HepG2 (cell line): ENCODE measurements around the gene SSTR5. TPM values are rescaled to one million over a fixed set of nuclear protein-coding genes. Genes with fewer than 3 reads are reported as not detected.
A peak's percentile ranks its signal among the peaks of the same experiment; 100 is the strongest.

ENCODE experiments used
- AKAP8 ChIP-seq: sonication (generic); formaldehyde crosslinking; IDR thresholded peaks from 2 replicates; pipeline ENCODE4 v1.5.1; 2020; ENCODE audit warnings: mild to moderate bottlenecking, missing genetic modification reagents
- BCL3 ChIP-seq: sonication (generic); formaldehyde crosslinking; IDR thresholded peaks from 2 replicates; pipeline ENCODE4 v1.5.1; 2020; ENCODE audit warnings: mild to moderate bottlenecking, missing genetic modification reagents, moderate library complexity
- EEA1 ChIP-seq: sonication (generic); formaldehyde crosslinking; IDR thresholded peaks from 2 replicates; pipeline ENCODE4 v1.5.1; 2020; ENCODE audit warnings: mild to moderate bottlenecking, missing genetic modification reagents, borderline replicate concordance
- FLYWCH1 ChIP-seq: sonication (generic); formaldehyde crosslinking; IDR thresholded peaks from 2 replicates; pipeline ENCODE4 v1.8.1; 2023; ENCODE audit warnings: mild to moderate bottlenecking, missing genetic modification reagents
- KDM2A ChIP-seq: sonication (generic); formaldehyde crosslinking; IDR thresholded peaks from 2 replicates; pipeline ENCODE4 v1.4.0; 2020; ENCODE audit warnings: low read depth, missing genetic modification reagents, borderline replicate concordance
- RFXAP ChIP-seq: sonication (generic); formaldehyde crosslinking; IDR thresholded peaks from 2 replicates; pipeline ENCODE4 v1.4.0; 2020; ENCODE audit warnings: missing genetic modification reagents, borderline replicate concordance
- SAFB2 ChIP-seq: sonication (generic); formaldehyde crosslinking; IDR thresholded peaks from 2 replicates; pipeline ENCODE4 v1.5.1; 2020; ENCODE audit warnings: missing genetic modification reagents, low read depth, mild to moderate bottlenecking, borderline replicate concordance
- STAG1 ChIP-seq: sonication (generic); formaldehyde crosslinking; IDR thresholded peaks from 2 replicates; pipeline ENCODE4 v1.4.0; 2020; ENCODE audit warnings: missing genetic modification reagents
- TFDP1 ChIP-seq: IDR thresholded peaks from 2 replicates; pipeline ENCODE4 v1.6.1; 2016; ENCODE audit warnings: missing compliant biosample characterization, missing genetic modification reagents, borderline replicate concordance
- TSC22D2 ChIP-seq: sonication (generic); formaldehyde crosslinking; IDR thresholded peaks from 2 replicates; pipeline ENCODE4 v1.5.1; 2020; ENCODE audit warnings: missing genetic modification reagents, mild to moderate bottlenecking, borderline replicate concordance
- ZBTB7B ChIP-seq: sonication (generic); formaldehyde crosslinking; IDR thresholded peaks from 2 replicates; pipeline ENCODE4 v1.4.0; 2020; ENCODE audit warnings: missing genetic modification reagents
- ZMYM2 ChIP-seq: sonication (generic); formaldehyde crosslinking; IDR thresholded peaks from 2 replicates; pipeline ENCODE4 v1.8.0; 2022; ENCODE audit warnings: mild to moderate bottlenecking, missing genetic modification reagents
- ZNF329 ChIP-seq: sonication (generic); formaldehyde crosslinking; IDR thresholded peaks from 2 replicates; pipeline ENCODE4 v1.9.0; 2021; ENCODE audit warnings: low read depth, mild to moderate bottlenecking, missing genetic modification reagents
- ZNF512 ChIP-seq: sonication (generic); formaldehyde crosslinking; IDR thresholded peaks from 2 replicates; pipeline ENCODE4 v1.4.0; 2020; ENCODE audit warnings: mild to moderate bottlenecking, missing genetic modification reagents
- ZNF772 ChIP-seq: sonication (generic); formaldehyde crosslinking; IDR thresholded peaks from 2 replicates; pipeline ENCODE4 v1.5.0; 2020; ENCODE audit warnings: mild to moderate bottlenecking, missing genetic modification reagents
- polyA plus RNA-seq, 8 experiments: library from polyadenylated mRNA; depleted of rRNA in 3 of 8; stranded (reverse) in 7 of 8; unstranded in 1 of 8; fragments of >200 nt; fragmentation: Illumina TruSeq in 4 of 8; extraction: Trizol in 4 of 8; gene quantifications; 2 replicates each; pipeline versions ENCODE4 v1.2.1 to v1.2.3, GENCODE V29; 2011 to 2016; ENCODE audit warnings: low read depth in 4 of 8, missing spikeins in 1 of 8, mixed read lengths in 1 of 8; ENCODE audit not compliant: insufficient read depth in 1 of 8
- total RNA-seq, 5 experiments: library from RNA; depleted of rRNA; stranded (reverse); fragments of >200 nt; fragmentation: Illumina TruSeq; extraction: Trizol; gene quantifications; 2 replicates each; pipeline ENCODE4 v1.2.3, GENCODE V29; 2016; ENCODE audit warnings: low read depth in 1 of 5
- TF ChIP-seq, protein P1 (sequence below): sonication (generic); formaldehyde crosslinking; IDR thresholded peaks from 2 replicates; pipeline ENCODE4 v1.4.0; 2020; ENCODE audit warnings: missing genetic modification reagents
- TF ChIP-seq, protein P2 (sequence below): sonication (generic); formaldehyde crosslinking; IDR thresholded peaks from 2 replicates; pipeline ENCODE4 v1.9.0; 2021; ENCODE audit warnings: missing genetic modification reagents, borderline replicate concordance
- TF ChIP-seq, protein P3 (sequence below): IDR thresholded peaks from 2 replicates; pipeline ENCODE4 v1.6.1; 2016; ENCODE audit warnings: mild to moderate bottlenecking, missing biosample characterization, missing genetic modification reagents

The SSTR5 gene
- total and polyA plus RNA-seq, 2 of the 13 experiments (the other 11 are each of a cell fraction or from before 2014, with no cell fraction given) = 0.20 to 0.49 TPM

DNA sequence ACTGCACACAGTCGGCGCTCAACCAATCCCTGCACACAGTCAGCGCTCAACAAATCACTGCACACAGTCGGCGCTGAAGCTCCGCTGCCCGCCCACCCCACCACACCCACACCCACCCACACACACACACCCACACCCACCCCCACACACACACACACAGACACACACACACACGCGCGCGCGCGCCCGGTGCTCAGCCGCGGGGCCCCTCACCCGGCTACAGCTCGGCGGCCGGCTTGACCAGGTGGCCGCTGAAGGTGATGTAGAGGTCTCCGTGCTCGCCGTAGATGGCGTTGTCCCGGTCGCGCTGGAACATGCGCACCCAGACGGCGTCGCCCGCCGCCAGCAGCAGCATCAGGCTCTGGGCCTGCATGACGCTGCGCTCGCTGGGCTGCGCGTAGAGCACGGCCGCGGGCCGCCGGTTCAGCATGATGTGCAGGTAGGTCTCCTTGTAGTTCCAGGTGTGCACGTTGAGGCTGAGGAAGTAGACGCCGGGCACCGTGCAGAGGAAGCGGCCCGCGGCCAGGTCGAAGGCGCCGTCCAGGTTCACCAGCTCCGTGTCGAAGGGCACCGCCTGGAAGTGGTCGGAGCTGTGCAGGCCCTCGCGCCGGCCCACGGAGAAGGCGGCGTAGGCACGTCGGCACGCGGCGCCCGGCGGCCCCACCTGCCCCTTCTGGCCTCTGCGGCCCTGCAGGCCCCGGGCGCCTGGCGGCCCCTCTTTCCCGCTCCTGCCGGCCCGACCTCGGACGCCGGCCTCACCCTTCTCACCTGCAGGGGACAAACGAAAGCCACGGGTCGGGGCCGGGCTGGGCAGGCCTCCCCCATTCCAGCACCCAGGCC, 21.0 kb downstream of the SSTR5 start (continued):
- TF ChIP-seq, protein P1, sequence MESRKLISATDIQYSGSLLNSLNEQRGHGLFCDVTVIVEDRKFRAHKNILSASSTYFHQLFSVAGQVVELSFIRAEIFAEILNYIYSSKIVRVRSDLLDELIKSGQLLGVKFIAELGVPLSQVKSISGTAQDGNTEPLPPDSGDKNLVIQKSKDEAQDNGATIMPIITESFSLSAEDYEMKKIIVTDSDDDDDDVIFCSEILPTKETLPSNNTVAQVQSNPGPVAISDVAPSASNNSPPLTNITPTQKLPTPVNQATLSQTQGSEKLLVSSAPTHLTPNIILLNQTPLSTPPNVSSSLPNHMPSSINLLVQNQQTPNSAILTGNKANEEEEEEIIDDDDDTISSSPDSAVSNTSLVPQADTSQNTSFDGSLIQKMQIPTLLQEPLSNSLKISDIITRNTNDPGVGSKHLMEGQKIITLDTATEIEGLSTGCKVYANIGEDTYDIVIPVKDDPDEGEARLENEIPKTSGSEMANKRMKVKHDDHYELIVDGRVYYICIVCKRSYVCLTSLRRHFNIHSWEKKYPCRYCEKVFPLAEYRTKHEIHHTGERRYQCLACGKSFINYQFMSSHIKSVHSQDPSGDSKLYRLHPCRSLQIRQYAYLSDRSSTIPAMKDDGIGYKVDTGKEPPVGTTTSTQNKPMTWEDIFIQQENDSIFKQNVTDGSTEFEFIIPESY (CRISPR knock-in tag) = peak; percentile 88
- TF ChIP-seq RFXAP (CRISPR knock-in tag) (0 out of 2 replicates have a peak, but pooled peaks have one; percentile 31), FLYWCH1 (CRISPR knock-in tag) (no peak), AKAP8 (CRISPR knock-in tag) (peak; percentile 86), SAFB2 (no peak), TSC22D2 (CRISPR knock-in tag) (no peak), ZMYM2 (CRISPR knock-in tag) (peak; percentile 41; the same call in 1 of the 2 replicates), STAG1 (CRISPR knock-in tag) (0 out of 2 replicates have a peak, but pooled peaks have one; percentile 10), ZNF329 (peak; percentile 51; the same call in 1 of the 2 replicates), ZNF772 (peak; percentile 50; the same call in 1 of the 2 replicates), TFDP1 (CRISPR knock-in tag) (peak; percentile 55; the same call in 1 of the 2 replicates), ZBTB7B (CRISPR knock-in tag) (0 out of 2 replicates have a peak, but pooled peaks have one; percentile 16), KDM2A (CRISPR knock-in tag) (peak; percentile 91), ZNF512 (CRISPR knock-in tag) (no peak), EEA1 (CRISPR knock-in tag) (0 out of 2 replicates have a peak, but pooled peaks have one; percentile 56), BCL3 (CRISPR knock-in tag) (0 out of 2 replicates have a peak, but pooled peaks have one; percentile 26)
- TF ChIP-seq, protein P2, sequence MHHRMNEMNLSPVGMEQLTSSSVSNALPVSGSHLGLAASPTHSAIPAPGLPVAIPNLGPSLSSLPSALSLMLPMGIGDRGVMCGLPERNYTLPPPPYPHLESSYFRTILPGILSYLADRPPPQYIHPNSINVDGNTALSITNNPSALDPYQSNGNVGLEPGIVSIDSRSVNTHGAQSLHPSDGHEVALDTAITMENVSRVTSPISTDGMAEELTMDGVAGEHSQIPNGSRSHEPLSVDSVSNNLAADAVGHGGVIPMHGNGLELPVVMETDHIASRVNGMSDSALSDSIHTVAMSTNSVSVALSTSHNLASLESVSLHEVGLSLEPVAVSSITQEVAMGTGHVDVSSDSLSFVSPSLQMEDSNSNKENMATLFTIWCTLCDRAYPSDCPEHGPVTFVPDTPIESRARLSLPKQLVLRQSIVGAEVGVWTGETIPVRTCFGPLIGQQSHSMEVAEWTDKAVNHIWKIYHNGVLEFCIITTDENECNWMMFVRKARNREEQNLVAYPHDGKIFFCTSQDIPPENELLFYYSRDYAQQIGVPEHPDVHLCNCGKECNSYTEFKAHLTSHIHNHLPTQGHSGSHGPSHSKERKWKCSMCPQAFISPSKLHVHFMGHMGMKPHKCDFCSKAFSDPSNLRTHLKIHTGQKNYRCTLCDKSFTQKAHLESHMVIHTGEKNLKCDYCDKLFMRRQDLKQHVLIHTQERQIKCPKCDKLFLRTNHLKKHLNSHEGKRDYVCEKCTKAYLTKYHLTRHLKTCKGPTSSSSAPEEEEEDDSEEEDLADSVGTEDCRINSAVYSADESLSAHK = no peak
- TF ChIP-seq, protein P3, sequence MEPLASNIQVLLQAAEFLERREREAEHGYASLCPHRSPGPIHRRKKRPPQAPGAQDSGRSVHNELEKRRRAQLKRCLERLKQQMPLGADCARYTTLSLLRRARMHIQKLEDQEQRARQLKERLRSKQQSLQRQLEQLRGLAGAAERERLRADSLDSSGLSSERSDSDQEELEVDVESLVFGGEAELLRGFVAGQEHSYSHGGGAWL = 0 out of 2 replicates have a peak, but pooled peaks have one; percentile 23
